Measurements from ENCODE around the gene MRTFB.

- no peak for TF ChIP-seq GATA2 (IDR thresholded peaks at IDR 0.05; ENCODE audit: low read depth, low read length)
- no peak for TF ChIP-seq GATA3 (IDR thresholded peaks at IDR 0.05; ENCODE audit: low read depth, low read length)
Observed at GRCh38 chr16:14223632-14224031, 152.5 kb downstream of the MRTFB start.

Data from SH-SY5Y (cell line).